H9 (cell line): ENCODE measurements around the gene RFC4. TPM values are rescaled to one million over a fixed set of nuclear protein-coding genes. Genes with fewer than 3 reads are reported as not detected.

Source experiments
- DNase-seq: peaks from one replicate; pipeline ENCODE4 v3.0.0-alpha.2; 2017
- H2AFZ ChIP-seq: one replicate; pipeline ENCODE4 v1.6.1; 2013; ENCODE audit warnings: mild to moderate bottlenecking, low read length, control low read depth, moderate library complexity
- H2AK5ac ChIP-seq: 2 replicates; pipeline ENCODE4 v1.6.1; 2013; ENCODE audit warnings: low read length, control low read depth, mixed read lengths; ENCODE audit not compliant: insufficient read length
- H2BK120ac ChIP-seq: one replicate; pipeline ENCODE4 v1.6.1; 2013; ENCODE audit warnings: low read depth, mild to moderate bottlenecking, low read length, control low read depth, inconsistent platforms; ENCODE audit not compliant: poor library complexity, severe bottlenecking
- H2BK12ac ChIP-seq: 2 replicates; pipeline ENCODE4 v1.6.1; 2013; ENCODE audit warnings: low read length, control low read depth, mixed read lengths, low read depth; ENCODE audit not compliant: insufficient read length
- H2BK15ac ChIP-seq: 2 replicates; pipeline ENCODE4 v1.6.1; 2013; ENCODE audit warnings: low read depth, low read length, control low read depth
- H2BK20ac ChIP-seq: one replicate; pipeline ENCODE4 v1.6.1; 2013; ENCODE audit warnings: low read depth, mild to moderate bottlenecking, low read length, control low read depth, inconsistent platforms; ENCODE audit not compliant: poor library complexity, severe bottlenecking
- H2BK5ac ChIP-seq: 2 replicates; pipeline ENCODE4 v1.6.1; 2013; ENCODE audit warnings: low read length, control low read depth, mixed read lengths; ENCODE audit not compliant: insufficient read length
- H3K14ac ChIP-seq: 2 replicates; pipeline ENCODE4 v1.6.1; 2013; ENCODE audit warnings: low read length, control low read depth; ENCODE audit not compliant: insufficient read depth
- H3K18ac ChIP-seq: 2 replicates; pipeline ENCODE4 v1.6.1; 2013; ENCODE audit warnings: low read depth, mild to moderate bottlenecking, mixed read lengths, low read length, control low read depth; ENCODE audit not compliant: insufficient read length
- H3K23ac ChIP-seq: 2 replicates; pipeline ENCODE4 v1.6.1; 2013; ENCODE audit warnings: low read length, control low read depth, mixed read lengths, low read depth; ENCODE audit not compliant: insufficient read length
- H3K23me2 ChIP-seq: 2 replicates; pipeline ENCODE4 v1.6.1; 2013; ENCODE audit warnings: low read depth, mild to moderate bottlenecking, mixed read lengths, low read length, control low read depth; ENCODE audit not compliant: insufficient read length, poor library complexity, severe bottlenecking
- H3K27ac ChIP-seq: 2 replicates; pipeline ENCODE4 v1.5.1; 2013; ENCODE audit warnings: low read length, control low read depth, mixed read lengths, low read depth; ENCODE audit not compliant: insufficient read length
- H3K27me3 ChIP-seq: 2 replicates; pipeline ENCODE4 v1.6.1; 2013; ENCODE audit warnings: low read length, control low read depth, inconsistent platforms; ENCODE audit not compliant: insufficient read depth
- H3K4ac ChIP-seq: 2 replicates; pipeline ENCODE4 v1.6.1; 2013; ENCODE audit warnings: low read depth, mild to moderate bottlenecking, control low read depth, inconsistent platforms, low read length, moderate library complexity
- H3K4me1 ChIP-seq: 2 replicates; pipeline ENCODE4 v1.6.1; 2013; ENCODE audit warnings: low read length, control low read depth, inconsistent platforms; ENCODE audit not compliant: insufficient read depth
- H3K4me2 ChIP-seq: 2 replicates; pipeline ENCODE4 v1.6.1; 2013; ENCODE audit warnings: low read length, control low read depth, mixed read lengths; ENCODE audit not compliant: insufficient read length, insufficient read depth
- H3K56ac ChIP-seq: 2 replicates; pipeline ENCODE4 v1.6.1; 2013; ENCODE audit warnings: low read depth, mild to moderate bottlenecking, mixed read lengths, low read length, control low read depth; ENCODE audit not compliant: insufficient read length
- H3K79me1 ChIP-seq: 2 replicates; pipeline ENCODE4 v1.6.1; 2013; ENCODE audit warnings: low read depth, mild to moderate bottlenecking, moderate library complexity, low read length, control low read depth, inconsistent platforms; ENCODE audit not compliant: insufficient read depth, poor library complexity, severe bottlenecking
- H3K79me2 ChIP-seq: 2 replicates; pipeline ENCODE4 v1.6.1; 2013; ENCODE audit warnings: low read length, control low read depth, inconsistent platforms; ENCODE audit not compliant: insufficient read depth
- H3K9ac ChIP-seq: 2 replicates; pipeline ENCODE4 v1.6.1; 2013; ENCODE audit warnings: low read length, control low read depth, mixed read lengths; ENCODE audit not compliant: insufficient read length; ENCODE audit errors: extremely low read depth
- H3K9me3 ChIP-seq: one replicate; pipeline ENCODE4 v1.6.1; 2013; ENCODE audit warnings: low read depth, low read length, inconsistent platforms; ENCODE audit not compliant: control insufficient read depth
- H3T11ph ChIP-seq: one replicate; pipeline ENCODE4 v1.6.1; 2013; ENCODE audit warnings: mild to moderate bottlenecking, low read length, control low read depth, inconsistent platforms
- H4K20me1 ChIP-seq: one replicate; pipeline ENCODE4 v1.6.1; 2013; ENCODE audit not compliant: control insufficient read depth, insufficient read length, insufficient read depth
- H4K5ac ChIP-seq: 2 replicates; pipeline ENCODE4 v1.6.1; 2013; ENCODE audit warnings: low read depth, mild to moderate bottlenecking, mixed read lengths, low read length, control low read depth; ENCODE audit not compliant: insufficient read length
- H4K8ac ChIP-seq: replicated peaks from 2 replicates; pipeline ENCODE4 v1.6.1; 2013; ENCODE audit warnings: low read length, control low read depth, mixed read lengths, low read depth; ENCODE audit not compliant: insufficient read length
- H4K91ac ChIP-seq: 2 replicates; pipeline ENCODE4 v1.6.1; 2013; ENCODE audit warnings: low read depth, mild to moderate bottlenecking, moderate library complexity, mixed read lengths, low read length, control low read depth; ENCODE audit not compliant: insufficient read length
- H3K27ac Mint-ChIP-seq, 3 experiments: 2 replicates in 2 of 3; 3 replicates in 1 of 3; pipeline ENCODE4 v1.8.0; 2020 to 2021; ENCODE audit warnings: mixed read lengths in 3 of 3, mild to moderate bottlenecking in 1 of 3, moderate library complexity in 1 of 3
- H3K27me3 Mint-ChIP-seq: 2 replicates; pipeline ENCODE4 v1.8.0; 2021; ENCODE audit warnings: low read depth, mild to moderate bottlenecking, moderate library complexity, mixed read lengths
- H3K36me3 Mint-ChIP-seq, 3 experiments: 2 replicates in 2 of 3; 3 replicates in 1 of 3; pipeline ENCODE4 v1.8.0; 2020 to 2021; ENCODE audit warnings: low read depth in 3 of 3, mixed read lengths in 3 of 3; ENCODE audit not compliant: insufficient read depth in 1 of 3
- H3K4me1 Mint-ChIP-seq, 2 experiments: 2 replicates each; pipeline ENCODE4 v1.8.0; 2020; ENCODE audit warnings: mixed read lengths in 2 of 2
- H3K4me3 Mint-ChIP-seq, 2 experiments: 2 replicates in 1 of 2; 3 replicates in 1 of 2; pipeline ENCODE4 v1.8.0; 2020 to 2021; ENCODE audit warnings: mild to moderate bottlenecking in 2 of 2, mixed read lengths in 2 of 2, moderate library complexity in 1 of 2
- H3K9me3 Mint-ChIP-seq, 2 experiments: 2 replicates in 1 of 2; 3 replicates in 1 of 2; pipeline ENCODE4 v1.8.0; 2020; ENCODE audit warnings: mild to moderate bottlenecking in 2 of 2, mixed read lengths in 2 of 2, moderate library complexity in 1 of 2
- WGBS: extraction: QIAGEN DNeasy Blood & Tissue Kit; methylation state at CpG from one replicate; pipeline ENCODE4 v1.1.7; 2013; ENCODE audit warnings: missing lambda C conversion rate, low lambda C conversion rate, mixed read lengths; ENCODE audit not compliant: insufficient read length; ENCODE audit errors: extremely low coverage; 5-methylcytosine and 5-hydroxymethylcytosine counted together
- total RNA-seq: library from RNA; stranded (reverse); gene quantifications from 2 replicates; pipeline ENCODE4 v1.2.1, GENCODE V29; 2021
- TF ChIP-seq, protein P1 (sequence below): fragments of 200-600 bp; sonication (generic); conservative IDR thresholded peaks from 3 replicates; pipeline ENCODE4 v1.8.0; 2021; ENCODE audit warnings: antibody characterized with exemption, mild to moderate bottlenecking

Gene RFC4
- total RNA-seq, 1 experiment from 2014 or later: 108 TPM

- Mint-ChIP-seq H3K4me3 (no peak overlapping the region), H3K27me3 (no peaks in the 10 kb centered on the region), H3K4me1 (peaks cover 18 to 25% of the 10 kb centered on the region in 2 experiments), H3K27ac (no peak overlapping the region), H3K9me3 (no peaks in the 10 kb centered on the region), H3K36me3 (no peaks in the 10 kb centered on the region)
- no peak overlapping the region for H3K27ac ChIP-seq
- no peak overlapping the region for H3K4me2 ChIP-seq
- H2BK12ac ChIP-seq: no peak overlapping the region
- DNase-seq: no peak
- H4K8ac ChIP-seq: no peak overlapping the region
- no peaks in the 10 kb centered on the region for H3K23me2 ChIP-seq
- no peak overlapping the region for H2BK120ac ChIP-seq
- H3K9me3 ChIP-seq: no peaks in the 10 kb centered on the region
- no peak overlapping the region for H2AFZ ChIP-seq
- no peak overlapping the region for H2AK5ac ChIP-seq
- no peak overlapping the region for H3K56ac ChIP-seq
- H2BK20ac ChIP-seq: no peak overlapping the region
- H2BK5ac ChIP-seq: no peak overlapping the region
- TF ChIP-seq, protein P1, sequence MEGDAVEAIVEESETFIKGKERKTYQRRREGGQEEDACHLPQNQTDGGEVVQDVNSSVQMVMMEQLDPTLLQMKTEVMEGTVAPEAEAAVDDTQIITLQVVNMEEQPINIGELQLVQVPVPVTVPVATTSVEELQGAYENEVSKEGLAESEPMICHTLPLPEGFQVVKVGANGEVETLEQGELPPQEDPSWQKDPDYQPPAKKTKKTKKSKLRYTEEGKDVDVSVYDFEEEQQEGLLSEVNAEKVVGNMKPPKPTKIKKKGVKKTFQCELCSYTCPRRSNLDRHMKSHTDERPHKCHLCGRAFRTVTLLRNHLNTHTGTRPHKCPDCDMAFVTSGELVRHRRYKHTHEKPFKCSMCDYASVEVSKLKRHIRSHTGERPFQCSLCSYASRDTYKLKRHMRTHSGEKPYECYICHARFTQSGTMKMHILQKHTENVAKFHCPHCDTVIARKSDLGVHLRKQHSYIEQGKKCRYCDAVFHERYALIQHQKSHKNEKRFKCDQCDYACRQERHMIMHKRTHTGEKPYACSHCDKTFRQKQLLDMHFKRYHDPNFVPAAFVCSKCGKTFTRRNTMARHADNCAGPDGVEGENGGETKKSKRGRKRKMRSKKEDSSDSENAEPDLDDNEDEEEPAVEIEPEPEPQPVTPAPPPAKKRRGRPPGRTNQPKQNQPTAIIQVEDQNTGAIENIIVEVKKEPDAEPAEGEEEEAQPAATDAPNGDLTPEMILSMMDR: no peak
- no CpG with 5 or more reads among the region's 5 CpGs for whole genome bisulfite sequencing
- H3K18ac ChIP-seq: no peak overlapping the region
- H3K4ac ChIP-seq: no peak overlapping the region
- no peak overlapping the region for H3K14ac ChIP-seq
- no peaks in the 10 kb centered on the region for H3K27me3 ChIP-seq
- H4K20me1 ChIP-seq: no peaks in the 10 kb centered on the region
- H4K5ac ChIP-seq: no peak overlapping the region
- H3K23ac ChIP-seq: no peak overlapping the region
- no peak overlapping the region for H4K91ac ChIP-seq
- no peaks in the 10 kb centered on the region for H3K79me2 ChIP-seq
- H2BK15ac ChIP-seq: no peak overlapping the region
- H3K4me1 ChIP-seq: no peaks in the 10 kb centered on the region; the same call in 1 of the 2 replicates
- H3K9ac ChIP-seq: no peak overlapping the region
- H3T11ph ChIP-seq: no peak overlapping the region
- H3K79me1 ChIP-seq: no peaks in the 10 kb centered on the region
Observed at GRCh38 chr3:186818516-186818915, 12.2 kb upstream of the RFC4 start.
